Measurements from ENCODE around the gene HDAC4.

The HDAC4 gene

GRCh38 chr2:239175181-239175580, 225.6 kb downstream of the HDAC4 start:
- ATAC-seq (ENCODE audit: low read depth): no peak
- peaks cover 68% of the 10 kb centered on the region for H3K36me3 Mint-ChIP-seq
- H3K9me3 Mint-ChIP-seq: peaks cover 26% of the 10 kb centered on the region
- no peak overlapping the region for H3K4me3 Mint-ChIP-seq
- H3K27ac Mint-ChIP-seq: no peak overlapping the region
- no peak for DNase-seq (ENCODE audit: low spot score in 2 of 2)
- H3K4me1 Mint-ChIP-seq: no peaks in the 10 kb centered on the region
- no peaks in the 10 kb centered on the region for H3K27me3 Mint-ChIP-seq

- H3K9me3 Mint-ChIP-seq: peaks cover 26% of the 10 kb centered on the region
- ATAC-seq (ENCODE audit: low read depth) (no peak), DNase-seq (ENCODE audit: low spot score in 2 of 2) (no peak)
- H3K27ac Mint-ChIP-seq: no peak overlapping the region
- no peaks in the 10 kb centered on the region for H3K27me3 Mint-ChIP-seq
- no peak overlapping the region for H3K4me3 Mint-ChIP-seq
- H3K4me1 Mint-ChIP-seq: no peaks in the 10 kb centered on the region
- peaks cover 57% of the 10 kb centered on the region for H3K36me3 Mint-ChIP-seq
Measured at GRCh38 chr2:239173301-239173700, 227.5 kb downstream of the HDAC4 start.

- Mint-ChIP-seq H3K27me3 (no peaks in the 10 kb centered on the region), H3K27ac (no peak overlapping the region), H3K36me3 (peaks cover 45% of the 10 kb centered on the region), H3K4me3 (no peak overlapping the region), H3K9me3 (peaks cover 22% of the 10 kb centered on the region), H3K4me1 (no peaks in the 10 kb centered on the region)
- DNase-seq (ENCODE audit: low spot score in 2 of 2) (no peak), ATAC-seq (ENCODE audit: low read depth) (no peak)
Measured at GRCh38 chr2:239171643-239172042, 229.2 kb downstream of the HDAC4 start.

DNA sequence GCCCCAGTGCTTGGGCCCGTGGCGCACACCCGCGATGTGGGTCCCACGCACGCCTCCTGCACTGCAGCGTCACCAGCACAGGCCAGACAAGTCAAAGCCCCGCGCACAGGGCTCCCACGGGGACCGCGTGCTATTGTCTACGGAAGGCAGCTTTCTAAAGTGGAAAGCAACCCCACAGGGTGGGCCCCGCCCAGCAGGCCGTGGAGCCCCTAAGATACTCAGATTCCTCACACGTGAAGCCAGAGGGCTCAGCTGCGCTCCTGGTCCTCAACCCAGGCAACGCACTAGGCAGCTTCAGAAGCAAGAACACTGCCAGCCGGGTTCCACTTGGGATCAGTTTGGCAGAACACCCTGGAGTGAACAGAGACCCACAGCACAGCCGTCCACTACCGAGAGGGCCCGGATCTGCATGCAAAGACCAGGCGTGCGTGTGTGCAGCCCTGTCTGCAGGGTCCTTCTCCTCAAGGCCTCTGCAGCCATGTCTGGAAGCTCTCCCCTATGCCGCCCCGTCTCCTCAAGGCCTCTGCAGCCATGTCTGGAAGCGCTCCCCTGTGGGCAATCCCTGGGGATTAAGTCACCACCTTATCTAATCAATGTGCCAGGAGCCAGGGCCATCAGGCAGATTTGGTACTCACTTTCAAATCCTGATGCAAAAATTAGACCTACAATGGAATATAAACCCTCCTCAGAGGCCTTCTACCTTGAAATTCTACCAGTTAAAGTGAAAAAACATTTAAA, 231.3 kb downstream of the HDAC4 start:
- no peak for ATAC-seq (ENCODE audit: low read depth)
- Mint-ChIP-seq H3K9me3 (peaks cover 18% of the 10 kb centered on the region), H3K4me3 (no peak overlapping the region), H3K4me1 (no peaks in the 10 kb centered on the region), H3K27me3 (no peaks in the 10 kb centered on the region), H3K27ac (no peak overlapping the region), H3K36me3 (peaks cover 35% of the 10 kb centered on the region)
- no peak for DNase-seq (ENCODE audit: low spot score in 2 of 2)

DNA sequence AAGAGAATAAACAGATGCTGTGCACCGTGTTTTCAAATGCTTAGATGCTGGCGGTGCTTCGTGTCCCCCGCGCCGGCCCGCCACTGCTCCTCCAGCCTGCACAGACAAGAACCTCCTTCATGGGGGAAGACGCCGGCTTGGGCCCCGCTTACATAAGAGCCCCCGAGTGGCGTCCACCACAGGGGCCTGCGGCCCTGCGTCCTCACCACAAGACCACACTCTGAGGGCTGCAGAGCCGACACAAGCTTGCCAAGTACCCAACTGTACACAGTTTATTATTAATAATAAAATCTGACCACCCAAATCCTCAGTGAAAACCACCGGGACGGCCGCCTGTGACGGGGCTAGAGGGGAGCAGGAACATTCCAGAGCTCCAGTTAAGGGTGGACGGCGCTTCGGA, 232.2 kb downstream of the HDAC4 start:
- Mint-ChIP-seq H3K36me3 (peaks cover 29% of the 10 kb centered on the region), H3K4me1 (no peaks in the 10 kb centered on the region), H3K27me3 (no peaks in the 10 kb centered on the region), H3K27ac (no peak overlapping the region), H3K4me3 (no peak overlapping the region), H3K9me3 (peaks cover 14% of the 10 kb centered on the region)
- ATAC-seq (ENCODE audit: low read depth) (no peak), DNase-seq (ENCODE audit: low spot score in 2 of 2) (no peak)

- H3K4me3 Mint-ChIP-seq: no peak overlapping the region
- DNase-seq (ENCODE audit: low spot score in 2 of 2) (no peak), ATAC-seq (ENCODE audit: low read depth) (no peak)
- H3K27ac Mint-ChIP-seq: no peak overlapping the region
- peaks cover 25% of the 10 kb centered on the region for H3K36me3 Mint-ChIP-seq
- peaks cover 14% of the 10 kb centered on the region for H3K9me3 Mint-ChIP-seq
- H3K27me3 Mint-ChIP-seq: no peaks in the 10 kb centered on the region
- H3K4me1 Mint-ChIP-seq: no peaks in the 10 kb centered on the region
Measured at GRCh38 chr2:239167766-239168444, 232.9 kb downstream of the HDAC4 start.

GRCh38 chr2:239167011-239167673, 233.7 kb downstream of the HDAC4 start:
- H3K36me3 Mint-ChIP-seq: peaks cover 22% of the 10 kb centered on the region
- ATAC-seq (ENCODE audit: low read depth) (no peak), DNase-seq (ENCODE audit: low spot score in 2 of 2) (no peak)
- peaks cover 10% of the 10 kb centered on the region for H3K9me3 Mint-ChIP-seq
- H3K27me3 Mint-ChIP-seq: no peaks in the 10 kb centered on the region
- no peaks in the 10 kb centered on the region for H3K4me1 Mint-ChIP-seq
- no peak overlapping the region for H3K4me3 Mint-ChIP-seq
- H3K27ac Mint-ChIP-seq: no peak overlapping the region

- no peak for DNase-seq (ENCODE audit: low spot score in 2 of 2)
Measured at GRCh38 chr2:239166201-239166834, 234.5 kb downstream of the HDAC4 start.

DNA sequence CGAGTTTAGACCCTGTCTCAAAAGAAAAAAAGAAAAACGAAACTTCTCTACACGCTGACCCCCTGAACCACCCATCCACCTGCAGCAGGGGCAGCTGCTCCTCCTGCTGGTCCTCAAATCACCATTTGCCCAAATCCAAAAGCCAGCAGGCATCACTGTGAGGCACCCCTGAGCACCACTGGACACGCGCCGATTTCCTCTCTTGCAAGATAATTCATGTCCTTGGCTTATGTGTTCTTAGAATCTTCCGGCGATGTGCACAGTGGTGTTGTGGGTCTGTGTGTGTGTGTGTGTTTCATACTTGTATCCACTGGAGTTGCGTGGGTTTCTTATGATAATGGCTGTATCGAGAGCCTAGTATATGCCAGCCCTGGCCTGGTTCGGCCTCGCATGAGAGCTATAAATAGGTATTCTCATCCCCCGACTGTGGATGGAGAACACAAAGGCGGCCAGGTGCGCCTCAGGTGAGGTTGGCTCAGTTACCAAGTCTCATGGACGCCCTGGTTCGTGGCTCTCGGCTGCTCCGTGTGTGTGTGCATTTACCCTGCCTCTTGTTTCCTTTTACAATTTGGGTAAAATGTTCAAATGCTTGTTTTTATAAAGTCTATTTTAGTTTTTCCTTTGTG, 235.5 kb downstream of the HDAC4 start:
- Mint-ChIP-seq H3K4me1 (no peaks in the 10 kb centered on the region), H3K27ac (no peak overlapping the region), H3K9me3 (no peaks in the 10 kb centered on the region), H3K36me3 (peaks cover 21% of the 10 kb centered on the region), H3K4me3 (no peak overlapping the region), H3K27me3 (no peaks in the 10 kb centered on the region)
- ATAC-seq (ENCODE audit: low read depth) (no peak), DNase-seq (ENCODE audit: low spot score in 2 of 2) (no peak)

More at GRCh38 chr2:239166201-239166834, 234.5 kb downstream of the HDAC4 start:
- peaks cover 23% of the 10 kb centered on the region for H3K36me3 Mint-ChIP-seq
- no peak overlapping the region for H3K4me3 Mint-ChIP-seq
- H3K27me3 Mint-ChIP-seq: no peaks in the 10 kb centered on the region
- ATAC-seq (ENCODE audit: low read depth): no peak
- no peak overlapping the region for H3K27ac Mint-ChIP-seq
- H3K9me3 Mint-ChIP-seq: peaks cover 5% of the 10 kb centered on the region
- no peaks in the 10 kb centered on the region for H3K4me1 Mint-ChIP-seq

- Mint-ChIP-seq H3K4me1 (no peaks in the 10 kb centered on the region), H3K36me3 (peaks cover 19% of the 10 kb centered on the region), H3K27ac (no peak overlapping the region), H3K27me3 (no peaks in the 10 kb centered on the region), H3K9me3 (no peaks in the 10 kb centered on the region), H3K4me3 (no peak overlapping the region)
- ATAC-seq (ENCODE audit: low read depth) (no peak), DNase-seq (ENCODE audit: low spot score in 2 of 2) (no peak)
Measured at GRCh38 chr2:239164335-239164871, 236.4 kb downstream of the HDAC4 start.

- no peaks in the 10 kb centered on the region for H3K27me3 Mint-ChIP-seq
- peaks cover 22% of the 10 kb centered on the region for H3K36me3 Mint-ChIP-seq
- peaks cover 3% of the 10 kb centered on the region for H3K9me3 Mint-ChIP-seq
- no peak overlapping the region for H3K4me3 Mint-ChIP-seq
- ATAC-seq (ENCODE audit: low read depth) (no peak), DNase-seq (ENCODE audit: low spot score in 2 of 2) (no peak)
- H3K27ac Mint-ChIP-seq: no peak overlapping the region
- H3K4me1 Mint-ChIP-seq: peaks cover 3% of the 10 kb centered on the region
Measured at GRCh38 chr2:239163688-239164334, 237.0 kb downstream of the HDAC4 start.

DNA sequence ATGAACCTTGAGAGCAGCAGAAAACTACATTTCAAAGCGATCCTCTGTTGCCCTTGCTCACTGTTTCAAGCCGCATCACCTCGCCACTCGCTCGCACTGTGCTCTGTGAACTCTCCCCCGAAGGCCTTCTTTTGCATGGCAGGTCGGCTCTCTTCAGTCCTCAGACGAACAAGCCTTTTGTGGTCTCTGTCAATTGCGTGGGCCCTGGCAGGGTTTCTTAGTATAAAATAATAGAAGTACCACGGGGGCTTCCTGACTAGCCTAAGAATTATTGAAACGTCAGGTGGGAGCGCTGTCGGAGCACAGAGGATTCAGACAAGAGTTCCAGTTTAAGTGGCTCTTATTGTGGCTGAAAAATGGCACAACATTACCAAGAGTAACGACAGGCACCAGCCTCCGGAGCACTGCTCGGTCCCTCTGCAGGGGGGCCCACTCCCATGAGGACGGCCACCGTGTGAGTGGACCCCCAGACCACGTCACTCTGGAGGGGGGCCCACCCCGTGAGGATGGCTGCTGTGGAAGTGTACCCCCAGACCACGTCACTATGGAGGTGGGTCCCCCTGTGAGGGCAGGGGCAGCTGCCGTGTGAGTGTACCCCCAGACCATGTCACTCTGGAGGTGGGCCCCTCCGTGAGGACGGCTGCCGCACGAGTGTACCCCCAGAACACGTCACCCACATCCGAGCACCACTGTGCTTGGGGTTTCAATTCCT, 237.7 kb downstream of the HDAC4 start:
- peaks cover 23% of the 10 kb centered on the region for H3K36me3 Mint-ChIP-seq

More for the DNA sequence above, 237.7 kb downstream of the HDAC4 start:
- H3K27me3 Mint-ChIP-seq: no peaks in the 10 kb centered on the region
- peaks cover 5% of the 10 kb centered on the region for H3K4me1 Mint-ChIP-seq
- DNase-seq (ENCODE audit: low spot score in 2 of 2): no peak
- ATAC-seq (ENCODE audit: low read depth): no peak
- no peak overlapping the region for H3K27ac Mint-ChIP-seq
- H3K4me3 Mint-ChIP-seq: no peak overlapping the region
- H3K9me3 Mint-ChIP-seq: peaks cover 4% of the 10 kb centered on the region

Measured in memory B cell (primary cell).